ENCODE measurements around the gene KCNE4.

DNA sequence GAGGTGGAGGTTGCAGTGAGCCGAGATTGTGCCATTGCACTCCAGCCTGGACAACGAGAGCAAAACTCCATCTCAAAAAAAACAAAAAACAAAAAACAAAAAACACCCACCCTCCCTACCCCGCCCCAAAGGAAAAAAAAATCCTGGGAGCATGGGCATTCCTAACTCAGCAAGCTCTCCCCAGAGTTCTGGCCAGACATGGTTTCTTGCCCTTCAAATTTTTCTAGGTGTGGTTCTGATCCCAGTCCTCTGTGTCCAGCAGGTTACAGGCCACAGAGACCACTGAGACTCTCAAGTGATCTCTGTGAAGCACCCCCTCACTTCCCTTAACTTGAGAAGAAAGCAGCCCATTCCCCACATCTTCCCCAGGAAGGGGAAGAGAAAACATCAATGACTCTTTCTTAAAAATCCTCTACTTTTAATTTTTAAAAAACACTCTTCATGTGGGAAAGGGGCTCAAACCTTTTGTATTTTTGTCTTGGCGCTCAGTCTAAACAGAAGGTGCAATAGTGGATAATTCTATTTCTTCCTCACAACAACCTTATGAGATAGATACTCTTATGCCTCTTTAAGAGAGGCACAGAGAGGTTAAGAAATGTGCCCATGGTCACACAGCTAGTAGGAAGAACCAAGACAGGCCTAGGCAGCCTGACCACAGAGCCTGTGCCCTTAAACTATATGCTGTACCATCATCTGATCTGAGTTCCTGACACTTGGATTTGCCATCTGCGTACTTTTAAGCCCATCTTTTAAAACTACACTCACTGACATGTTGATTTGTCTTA lies 6.9 kb upstream of the KCNE4 start:
- TF ChIP-seq, protein P1, sequence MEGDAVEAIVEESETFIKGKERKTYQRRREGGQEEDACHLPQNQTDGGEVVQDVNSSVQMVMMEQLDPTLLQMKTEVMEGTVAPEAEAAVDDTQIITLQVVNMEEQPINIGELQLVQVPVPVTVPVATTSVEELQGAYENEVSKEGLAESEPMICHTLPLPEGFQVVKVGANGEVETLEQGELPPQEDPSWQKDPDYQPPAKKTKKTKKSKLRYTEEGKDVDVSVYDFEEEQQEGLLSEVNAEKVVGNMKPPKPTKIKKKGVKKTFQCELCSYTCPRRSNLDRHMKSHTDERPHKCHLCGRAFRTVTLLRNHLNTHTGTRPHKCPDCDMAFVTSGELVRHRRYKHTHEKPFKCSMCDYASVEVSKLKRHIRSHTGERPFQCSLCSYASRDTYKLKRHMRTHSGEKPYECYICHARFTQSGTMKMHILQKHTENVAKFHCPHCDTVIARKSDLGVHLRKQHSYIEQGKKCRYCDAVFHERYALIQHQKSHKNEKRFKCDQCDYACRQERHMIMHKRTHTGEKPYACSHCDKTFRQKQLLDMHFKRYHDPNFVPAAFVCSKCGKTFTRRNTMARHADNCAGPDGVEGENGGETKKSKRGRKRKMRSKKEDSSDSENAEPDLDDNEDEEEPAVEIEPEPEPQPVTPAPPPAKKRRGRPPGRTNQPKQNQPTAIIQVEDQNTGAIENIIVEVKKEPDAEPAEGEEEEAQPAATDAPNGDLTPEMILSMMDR (IDR thresholded peaks at IDR 0.05) = no peak
- TF ChIP-seq POLR2A (IDR thresholded peaks at IDR 0.05) (no peak), EP300 (IDR thresholded peaks at IDR 0.05) (no peak)
